K562 (cell line): ENCODE measurements around the gene EGFL7. TPM values are rescaled to one million over a fixed set of nuclear protein-coding genes. Genes with fewer than 3 reads are reported as not detected.

ENCODE experiments used
- ATAC-seq: fragments of 200-7000 bp; cut with Tn5 transposase; 3 replicates; pipeline ENCODE4 v1.9.1; 2020; ENCODE audit warnings: moderate library complexity
- BruUV-seq: library from RNA; stranded (reverse); fragments of 400-500 nt; replicated peaks from 2 replicates; lab custom pipeline; 2021; lab: Mats Ljungman, UMichigan
- CTCF ChIA-PET: fragments of 300-600 bp; formaldehyde crosslinking; extraction: SDS; loops from one replicate; lab custom pipeline; 2021; ENCODE audit warnings: low intra/inter-chr PET ratio; lab: Yijun Ruan, JAX
- POLR2A ChIA-PET: fragments of 300-600, 350-650 bp; sonication (Branson Sonifier 250); formaldehyde crosslinking; extraction: SDS; loops from one replicate; lab custom pipeline; 2021; ENCODE audit warnings: antibody characterized with exemption, inconsistent platforms; lab: Yijun Ruan, JAX
- DNase-seq, 4 experiments: peaks; one replicate each; pipeline versions ENCODE4 v3.0.0 to v3.0.0-alpha.2; 2011 to 2018; ENCODE audit warnings: low spot score in 3 of 4, mixed read lengths in 3 of 4; ENCODE audit errors: extremely low read depth in 1 of 4
- FAIRE-seq: peaks from 2 replicates; lab custom pipeline; 2011; peaks lifted over from hg19 to GRCh38; lab: Jason Lieb, UNC
- H2AFZ ChIP-seq: 2 replicates; pipeline ENCODE4 v1.6.0; 2011; ENCODE audit warnings: low read depth, low read length, control low read depth, inconsistent platforms
- H3K27ac ChIP-seq: fragments of 200-600 bp; 3 replicates; pipeline ENCODE4 v1.8.0; 2011; ENCODE audit warnings: low read depth, mild to moderate bottlenecking, control low read depth, inconsistent platforms, low read length, moderate library complexity, mixed read lengths; ENCODE audit errors: extremely low read depth
- H3K27me3 ChIP-seq, 2 experiments: fragments of 300-600 bp in 1 of 2; 2 replicates in 1 of 2; 3 replicates in 1 of 2; pipeline versions ENCODE4 v1.6.0 to v1.8.0; 2011; ENCODE audit warnings: inconsistent platforms in 2 of 2, low read length in 2 of 2, mild to moderate bottlenecking in 1 of 2, mixed read lengths in 1 of 2, moderate library complexity in 1 of 2; ENCODE audit not compliant: control insufficient read depth in 2 of 2, insufficient read depth in 2 of 2
- H3K36me3 ChIP-seq: fragments of 300-600 bp; 3 replicates; pipeline ENCODE4 v1.8.0; 2011; ENCODE audit warnings: mild to moderate bottlenecking, low read length, inconsistent platforms; ENCODE audit not compliant: control insufficient read depth, insufficient read depth
- H3K4me1 ChIP-seq, 2 experiments: fragments of 200-600 bp in 1 of 2; replicated peaks in 1 of 2; 2 replicates in 1 of 2; 3 replicates in 1 of 2; pipeline versions ENCODE4 v1.5.1 to v1.8.0; 2011; ENCODE audit warnings: inconsistent platforms in 2 of 2, low read length in 2 of 2, mild to moderate bottlenecking in 1 of 2, mixed read lengths in 1 of 2, moderate library complexity in 1 of 2; ENCODE audit not compliant: control insufficient read depth in 2 of 2, insufficient read depth in 2 of 2
- H3K4me2 ChIP-seq: 2 replicates; pipeline ENCODE4 v1.6.1; 2011; ENCODE audit warnings: low read length, control low read depth, inconsistent platforms, mixed read lengths; ENCODE audit not compliant: insufficient read depth
- H3K4me3 ChIP-seq: fragments of 200-600 bp; sonication (generic), shearing (Covaris generic); 2 replicates; pipeline ENCODE4 v1.5.1; 2016; ENCODE audit warnings: control low read depth, inconsistent platforms
- H3K79me2 ChIP-seq: fragments of 200-600 bp; 3 replicates; pipeline ENCODE4 v1.8.0; 2011; ENCODE audit warnings: low read length, inconsistent platforms; ENCODE audit not compliant: control insufficient read depth, insufficient read depth
- H3K9ac ChIP-seq, 2 experiments: 2 replicates each; pipeline versions ENCODE4 v1.6.0 to v1.6.1; 2011; ENCODE audit warnings: low read depth in 2 of 2, low read length in 2 of 2, control low read depth in 1 of 2, inconsistent platforms in 1 of 2, mild to moderate bottlenecking in 1 of 2, mixed read lengths in 1 of 2; ENCODE audit not compliant: insufficient read depth in 1 of 2
- H3K9me1 ChIP-seq: one replicate; pipeline ENCODE4 v1.6.0; 2011; ENCODE audit warnings: inconsistent platforms, mild to moderate bottlenecking, low read length, moderate library complexity; ENCODE audit not compliant: control insufficient read depth, insufficient read depth
- H3K9me3 ChIP-seq: replicated peaks from 2 replicates; pipeline ENCODE4 v1.5.1; 2011; ENCODE audit warnings: low read depth, low read length, inconsistent platforms; ENCODE audit not compliant: control insufficient read depth, insufficient read depth
- H4K20me1 ChIP-seq: replicated peaks from 2 replicates; pipeline ENCODE4 v1.6.1; 2011; ENCODE audit warnings: low read length, inconsistent platforms, mixed read lengths; ENCODE audit not compliant: control insufficient read depth, insufficient read depth
- BDP1 ChIP-seq: IDR thresholded peaks from 3 replicates; pipeline ENCODE4 v1.6.1; 2011; ENCODE audit not compliant: insufficient read length, insufficient read depth
- CBFA2T2 ChIP-seq: fragments of 450-650 bp; conservative IDR thresholded peaks from 2 replicates; pipeline ENCODE4 v1.6.1; 2017; ENCODE audit warnings: mild to moderate bottlenecking
- DPF2 ChIP-seq: fragments of 450-650 bp; IDR thresholded peaks from 2 replicates; pipeline ENCODE4 v1.6.1; 2016
- ELF1 ChIP-seq: fragments of 200-800 bp; sonication (Bioruptor generic); IDR thresholded peaks from 2 replicates; pipeline ENCODE4 v1.6.1; 2016; ENCODE audit warnings: missing genetic modification characterization, missing compliant biosample characterization
- RBM15 ChIP-seq: fragments of 200-400 bp; formaldehyde crosslinking; IDR thresholded peaks from 2 replicates; pipeline ENCODE4 v1.6.1; 2018; ENCODE audit warnings: mild to moderate bottlenecking, low read length, moderate library complexity; ENCODE audit not compliant: insufficient read depth
- SMC3 ChIP-seq: conservative IDR thresholded peaks from 2 replicates; pipeline ENCODE4 v1.6.1; 2011; ENCODE audit warnings: low read depth, low read length, improper control_type of control experiment; ENCODE audit not compliant: insufficient read depth
- TBP ChIP-seq: optimal IDR thresholded peaks from 2 replicates; pipeline ENCODE3; 2011; ENCODE audit warnings: low read depth, low read length, improper control_type of control experiment
- TEAD2 ChIP-seq: fragments of 450-650 bp; IDR thresholded peaks from 2 replicates; pipeline ENCODE4 v1.6.1; 2016; ENCODE audit warnings: missing genetic modification characterization, control low read depth, missing compliant biosample characterization
- ZNF584 ChIP-seq: fragments of 200-800 bp; sonication (Bioruptor generic); IDR thresholded peaks from 2 replicates; pipeline ENCODE4 v1.6.1; 2016; ENCODE audit warnings: low read depth, mild to moderate bottlenecking, missing genetic modification characterization, missing compliant biosample characterization
- ZNF79 ChIP-seq: fragments of 250-450 bp; sonication (Bioruptor Pico); IDR thresholded peaks from 2 replicates; pipeline ENCODE4 v1.4.0; 2020; ENCODE audit warnings: low read depth, mild to moderate bottlenecking, moderate library complexity
- WGBS: fragments of 100-300 bp; shearing (Covaris generic); methylation state at CpG from one replicate; pipeline ENCODE4 v1.1.6; 2016; ENCODE audit warnings: low coverage, mixed read lengths; ENCODE audit not compliant: insufficient coverage; ENCODE audit errors: missing lambda C conversion rate; 5-methylcytosine and 5-hydroxymethylcytosine counted together
- in situ Hi-C: fragments of 300-500 bp; cut with MboI; formaldehyde crosslinking; loops from 4 replicates; pipeline ENCODE4 v1.15.0; 2018; ENCODE audit warnings: inconsistent platforms, mixed read lengths
- intact Hi-C: fragments of 100-400 bp; cut with micrococcal nuclease; formaldehyde crosslinking; loops from 2 replicates; pipeline ENCODE4 v1.14.2; 2022
- polyA plus RNA-seq, 8 experiments: library from polyadenylated mRNA; depleted of rRNA in 4 of 8; stranded (reverse) in 5 of 8; unstranded in 3 of 8; fragments of >200 nt; fragmentation: Nextera tagmentation in 2 of 8; fragmentation: Illumina TruSeq in 1 of 8; extraction: Ambion mirVana in 2 of 8; extraction: Trizol in 1 of 8; gene quantifications; 2 replicates each; pipeline versions ENCODE4 v1.2.1 to v1.2.3, GENCODE V29; 2011 to 2014; ENCODE audit warnings: inconsistent platforms in 1 of 8, missing spikeins in 1 of 8
- total RNA-seq, 7 experiments: library from RNA; depleted of rRNA in 6 of 7; stranded (reverse); fragments of >200 nt in 6 of 7; fragmentation: Illumina TruSeq in 2 of 7; extraction: Trizol in 2 of 7; gene quantifications; 2 replicates each; pipeline versions ENCODE4 v1.2.1 to v1.2.3, GENCODE V29; 2011 to 2021; ENCODE audit warnings: low replicate concordance in 1 of 7
- TF ChIP-seq, protein P1 (sequence below): sonication (generic); formaldehyde crosslinking; IDR thresholded peaks from 2 replicates; pipeline ENCODE4 v1.8.0; 2022; ENCODE audit warnings: mild to moderate bottlenecking, missing genetic modification reagents
- TF ChIP-seq, protein P2 (sequence below): fragments of 450-650 bp; IDR thresholded peaks from one replicate; pipeline ENCODE4 v1.6.1; 2018; ENCODE audit warnings: mild to moderate bottlenecking, moderate library complexity; ENCODE audit not compliant: partially characterized antibody
- TF ChIP-seq, protein P3 (sequence below): fragments of 450-650 bp; IDR thresholded peaks from 2 replicates; pipeline ENCODE4 v1.7.1; 2018; ENCODE audit warnings: mild to moderate bottlenecking, low read depth; ENCODE audit not compliant: partially characterized antibody
- TF ChIP-seq, protein P4 (sequence below): sonication (generic); formaldehyde crosslinking; IDR thresholded peaks from 2 replicates; pipeline ENCODE4 v1.8.0; 2022; ENCODE audit warnings: mild to moderate bottlenecking, low read depth, missing genetic modification reagents
- TF ChIP-seq, protein P5 (sequence below): fragments of 450-650 bp; formaldehyde crosslinking; IDR thresholded peaks from 2 replicates; pipeline ENCODE4 v1.4.0; 2022; ENCODE audit warnings: mild to moderate bottlenecking, moderate library complexity

The EGFL7 gene
- total and polyA plus RNA-seq, 9 of the 15 experiments (the other 6 are each of a cell fraction or from before 2014, with no cell fraction given) = 1.5 to 286 (median 55.5) TPM

DNA sequence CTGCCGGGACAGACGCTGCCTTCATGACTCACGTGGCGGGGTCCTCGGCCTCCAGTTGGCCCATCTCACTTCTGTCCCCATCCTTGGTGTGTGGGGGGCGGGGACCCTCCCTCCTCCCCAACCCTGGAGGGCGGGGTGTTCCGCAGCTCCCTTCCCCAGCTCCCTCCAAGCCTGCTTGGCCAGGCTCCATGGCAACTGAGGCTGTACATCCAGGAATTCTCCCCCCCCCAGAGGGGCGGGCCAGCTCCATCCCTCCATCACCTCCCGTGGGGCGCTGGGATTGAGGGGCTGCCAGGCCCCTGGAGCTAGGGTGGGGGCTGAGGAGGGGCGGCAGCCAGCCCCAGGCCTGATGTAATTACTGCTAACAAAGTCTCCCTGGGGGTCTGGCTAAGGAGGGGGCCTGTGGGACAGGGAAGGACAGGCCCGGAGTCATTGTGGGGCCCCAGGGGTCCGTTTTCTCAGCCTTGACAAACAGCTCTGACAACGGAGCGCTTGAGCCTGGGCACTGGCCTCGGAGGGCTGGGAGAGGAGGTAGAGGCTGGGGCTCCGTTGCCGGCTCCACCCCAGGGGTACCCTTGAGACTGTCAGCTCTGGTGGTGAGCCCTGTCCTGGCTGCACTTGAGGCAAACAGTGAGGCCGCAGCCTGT lies 57.7 kb downstream of the EGFL7 start:
- ATAC-seq (peak; percentile 10), DNase-seq (peak in 1 of 4 experiments; percentile 51), FAIRE-seq (no peak)
- intact Hi-C loops = no loop called here
- Histone ChIP-seq H3K9me1 (no peaks in the 10 kb centered on the region), H3K9ac (peak overlapping the region in 1 of 2 experiments; percentile 26; a peak in 1 of 4 replicates), H3K36me3 (peaks cover 48% of the 10 kb centered on the region; the same call in 2 of the 3 replicates), H4K20me1 (peaks cover 32% of the 10 kb centered on the region), H3K27ac (no peak overlapping the region), H2AFZ (no peak overlapping the region), H3K4me2 (no peak overlapping the region), H3K79me2 (peaks cover 19% of the 10 kb centered on the region), H3K27me3 (no peaks in the 10 kb centered on the region), H3K4me3 (no peak overlapping the region), H3K4me1 (peaks cover 0 to 82% of the 10 kb centered on the region in 2 experiments; a peak in 4 of 5 replicates), H3K9me3 (no peaks in the 10 kb centered on the region)
- ChIA-PET POLR2A (interaction anchor here (0.5 to 1.7 kb wide), 7 partner anchors 9 to 45 kb away, joined by 3 to 5 read pairs (median 3); no protein-coding TSS in a partner anchor), CTCF (no interaction called here)
- in situ Hi-C loops = no loop called here
- no TSS peak for BruUV-seq
- WGBS = 37% methylated on average over 14 of the region's 20 CpGs
- TF ChIP-seq TEAD2 (tag) = no peak
- TF ChIP-seq RBM15 = no peak
- no peak for TF ChIP-seq TBP
- TF ChIP-seq, protein P1, sequence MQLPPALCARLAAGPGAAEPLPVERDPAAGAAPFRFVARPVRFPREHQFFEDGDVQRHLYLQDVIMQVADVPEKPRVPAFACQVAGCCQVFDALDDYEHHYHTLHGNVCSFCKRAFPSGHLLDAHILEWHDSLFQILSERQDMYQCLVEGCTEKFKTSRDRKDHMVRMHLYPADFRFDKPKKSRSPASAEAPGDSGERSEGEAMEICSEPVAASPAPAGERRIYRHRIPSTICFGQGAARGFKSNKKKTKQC (CRISPR knock-in tag) = no peak
- TF ChIP-seq, protein P2, sequence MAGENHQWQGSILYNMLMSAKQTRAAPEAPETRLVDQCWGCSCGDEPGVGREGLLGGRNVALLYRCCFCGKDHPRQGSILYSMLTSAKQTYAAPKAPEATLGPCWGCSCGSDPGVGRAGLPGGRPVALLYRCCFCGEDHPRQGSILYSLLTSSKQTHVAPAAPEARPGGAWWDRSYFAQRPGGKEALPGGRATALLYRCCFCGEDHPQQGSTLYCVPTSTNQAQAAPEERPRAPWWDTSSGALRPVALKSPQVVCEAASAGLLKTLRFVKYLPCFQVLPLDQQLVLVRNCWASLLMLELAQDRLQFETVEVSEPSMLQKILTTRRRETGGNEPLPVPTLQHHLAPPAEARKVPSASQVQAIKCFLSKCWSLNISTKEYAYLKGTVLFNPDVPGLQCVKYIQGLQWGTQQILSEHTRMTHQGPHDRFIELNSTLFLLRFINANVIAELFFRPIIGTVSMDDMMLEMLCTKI = no peak
- no peak for TF ChIP-seq ZNF584 (CRISPR knock-in tag)
- no peak for TF ChIP-seq CBFA2T2
- TF ChIP-seq SMC3 = no peak
- TF ChIP-seq ELF1 = no peak
- TF ChIP-seq, protein P3, sequence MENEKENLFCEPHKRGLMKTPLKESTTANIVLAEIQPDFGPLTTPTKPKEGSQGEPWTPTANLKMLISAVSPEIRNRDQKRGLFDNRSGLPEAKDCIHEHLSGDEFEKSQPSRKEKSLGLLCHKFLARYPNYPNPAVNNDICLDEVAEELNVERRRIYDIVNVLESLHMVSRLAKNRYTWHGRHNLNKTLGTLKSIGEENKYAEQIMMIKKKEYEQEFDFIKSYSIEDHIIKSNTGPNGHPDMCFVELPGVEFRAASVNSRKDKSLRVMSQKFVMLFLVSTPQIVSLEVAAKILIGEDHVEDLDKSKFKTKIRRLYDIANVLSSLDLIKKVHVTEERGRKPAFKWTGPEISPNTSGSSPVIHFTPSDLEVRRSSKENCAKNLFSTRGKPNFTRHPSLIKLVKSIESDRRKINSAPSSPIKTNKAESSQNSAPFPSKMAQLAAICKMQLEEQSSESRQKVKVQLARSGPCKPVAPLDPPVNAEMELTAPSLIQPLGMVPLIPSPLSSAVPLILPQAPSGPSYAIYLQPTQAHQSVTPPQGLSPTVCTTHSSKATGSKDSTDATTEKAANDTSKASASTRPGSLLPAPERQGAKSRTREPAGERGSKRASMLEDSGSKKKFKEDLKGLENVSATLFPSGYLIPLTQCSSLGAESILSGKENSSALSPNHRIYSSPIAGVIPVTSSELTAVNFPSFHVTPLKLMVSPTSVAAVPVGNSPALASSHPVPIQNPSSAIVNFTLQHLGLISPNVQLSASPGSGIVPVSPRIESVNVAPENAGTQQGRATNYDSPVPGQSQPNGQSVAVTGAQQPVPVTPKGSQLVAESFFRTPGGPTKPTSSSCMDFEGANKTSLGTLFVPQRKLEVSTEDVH = no peak
- TF ChIP-seq, protein P4, sequence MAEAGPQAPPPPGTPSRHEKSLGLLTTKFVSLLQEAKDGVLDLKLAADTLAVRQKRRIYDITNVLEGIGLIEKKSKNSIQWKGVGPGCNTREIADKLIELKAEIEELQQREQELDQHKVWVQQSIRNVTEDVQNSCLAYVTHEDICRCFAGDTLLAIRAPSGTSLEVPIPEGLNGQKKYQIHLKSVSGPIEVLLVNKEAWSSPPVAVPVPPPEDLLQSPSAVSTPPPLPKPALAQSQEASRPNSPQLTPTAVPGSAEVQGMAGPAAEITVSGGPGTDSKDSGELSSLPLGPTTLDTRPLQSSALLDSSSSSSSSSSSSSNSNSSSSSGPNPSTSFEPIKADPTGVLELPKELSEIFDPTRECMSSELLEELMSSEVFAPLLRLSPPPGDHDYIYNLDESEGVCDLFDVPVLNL (CRISPR knock-in tag) = no peak
- no peak for TF ChIP-seq DPF2
- TF ChIP-seq, protein P5, sequence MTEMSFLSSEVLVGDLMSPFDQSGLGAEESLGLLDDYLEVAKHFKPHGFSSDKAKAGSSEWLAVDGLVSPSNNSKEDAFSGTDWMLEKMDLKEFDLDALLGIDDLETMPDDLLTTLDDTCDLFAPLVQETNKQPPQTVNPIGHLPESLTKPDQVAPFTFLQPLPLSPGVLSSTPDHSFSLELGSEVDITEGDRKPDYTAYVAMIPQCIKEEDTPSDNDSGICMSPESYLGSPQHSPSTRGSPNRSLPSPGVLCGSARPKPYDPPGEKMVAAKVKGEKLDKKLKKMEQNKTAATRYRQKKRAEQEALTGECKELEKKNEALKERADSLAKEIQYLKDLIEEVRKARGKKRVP (CRISPR knock-in tag) = no peak
- TF ChIP-seq ZNF79 (CRISPR knock-in tag) = no peak
- no peak for TF ChIP-seq BDP1
